ENCODE measurements around the gene RBKS. TPM values are rescaled to one million over a fixed set of nuclear protein-coding genes. Genes with fewer than 3 reads are reported as not detected.

Gene RBKS
- total and polyA plus RNA-seq, 2 of the 13 experiments (the other 11 are each of a cell fraction or from before 2014, with no cell fraction given), result 7.7 to 8.3 TPM

GRCh38 chr2:27752551-27753237 is 137.5 kb downstream of the RBKS start (continued):
- TF ChIP-seq ZNF558 (CRISPR knock-in tag; IDR thresholded peaks at IDR 0.05; ENCODE audit: borderline replicate concordance), result no peak
- TF ChIP-seq ZFP82 (CRISPR knock-in tag; IDR thresholded peaks at IDR 0.05; ENCODE audit: borderline replicate concordance), result 0 out of 2 replicates have a peak, but pooled peaks have one; percentile 50
- no peak for TF ChIP-seq NBN (conservative IDR thresholded peaks at IDR 0.05)
- TF ChIP-seq KDM3A (CRISPR knock-in tag; IDR thresholded peaks at IDR 0.05; ENCODE audit: low read depth), result no peak; the same call in 1 of the 2 replicates
- no peak for TF ChIP-seq ZNF781 (CRISPR knock-in tag; IDR thresholded peaks at IDR 0.05; ENCODE audit: borderline replicate concordance, not compliant biosample characterization)
- TF ChIP-seq, protein P1, sequence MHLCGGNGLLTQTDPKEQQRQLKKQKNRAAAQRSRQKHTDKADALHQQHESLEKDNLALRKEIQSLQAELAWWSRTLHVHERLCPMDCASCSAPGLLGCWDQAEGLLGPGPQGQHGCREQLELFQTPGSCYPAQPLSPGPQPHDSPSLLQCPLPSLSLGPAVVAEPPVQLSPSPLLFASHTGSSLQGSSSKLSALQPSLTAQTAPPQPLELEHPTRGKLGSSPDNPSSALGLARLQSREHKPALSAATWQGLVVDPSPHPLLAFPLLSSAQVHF (CRISPR knock-in tag; IDR thresholded peaks at IDR 0.05), result no peak
- TF ChIP-seq ISL2 (CRISPR knock-in tag; IDR thresholded peaks at IDR 0.05), result peak; percentile 27; the same call in 1 of the 2 replicates
- TF ChIP-seq, protein P2, sequence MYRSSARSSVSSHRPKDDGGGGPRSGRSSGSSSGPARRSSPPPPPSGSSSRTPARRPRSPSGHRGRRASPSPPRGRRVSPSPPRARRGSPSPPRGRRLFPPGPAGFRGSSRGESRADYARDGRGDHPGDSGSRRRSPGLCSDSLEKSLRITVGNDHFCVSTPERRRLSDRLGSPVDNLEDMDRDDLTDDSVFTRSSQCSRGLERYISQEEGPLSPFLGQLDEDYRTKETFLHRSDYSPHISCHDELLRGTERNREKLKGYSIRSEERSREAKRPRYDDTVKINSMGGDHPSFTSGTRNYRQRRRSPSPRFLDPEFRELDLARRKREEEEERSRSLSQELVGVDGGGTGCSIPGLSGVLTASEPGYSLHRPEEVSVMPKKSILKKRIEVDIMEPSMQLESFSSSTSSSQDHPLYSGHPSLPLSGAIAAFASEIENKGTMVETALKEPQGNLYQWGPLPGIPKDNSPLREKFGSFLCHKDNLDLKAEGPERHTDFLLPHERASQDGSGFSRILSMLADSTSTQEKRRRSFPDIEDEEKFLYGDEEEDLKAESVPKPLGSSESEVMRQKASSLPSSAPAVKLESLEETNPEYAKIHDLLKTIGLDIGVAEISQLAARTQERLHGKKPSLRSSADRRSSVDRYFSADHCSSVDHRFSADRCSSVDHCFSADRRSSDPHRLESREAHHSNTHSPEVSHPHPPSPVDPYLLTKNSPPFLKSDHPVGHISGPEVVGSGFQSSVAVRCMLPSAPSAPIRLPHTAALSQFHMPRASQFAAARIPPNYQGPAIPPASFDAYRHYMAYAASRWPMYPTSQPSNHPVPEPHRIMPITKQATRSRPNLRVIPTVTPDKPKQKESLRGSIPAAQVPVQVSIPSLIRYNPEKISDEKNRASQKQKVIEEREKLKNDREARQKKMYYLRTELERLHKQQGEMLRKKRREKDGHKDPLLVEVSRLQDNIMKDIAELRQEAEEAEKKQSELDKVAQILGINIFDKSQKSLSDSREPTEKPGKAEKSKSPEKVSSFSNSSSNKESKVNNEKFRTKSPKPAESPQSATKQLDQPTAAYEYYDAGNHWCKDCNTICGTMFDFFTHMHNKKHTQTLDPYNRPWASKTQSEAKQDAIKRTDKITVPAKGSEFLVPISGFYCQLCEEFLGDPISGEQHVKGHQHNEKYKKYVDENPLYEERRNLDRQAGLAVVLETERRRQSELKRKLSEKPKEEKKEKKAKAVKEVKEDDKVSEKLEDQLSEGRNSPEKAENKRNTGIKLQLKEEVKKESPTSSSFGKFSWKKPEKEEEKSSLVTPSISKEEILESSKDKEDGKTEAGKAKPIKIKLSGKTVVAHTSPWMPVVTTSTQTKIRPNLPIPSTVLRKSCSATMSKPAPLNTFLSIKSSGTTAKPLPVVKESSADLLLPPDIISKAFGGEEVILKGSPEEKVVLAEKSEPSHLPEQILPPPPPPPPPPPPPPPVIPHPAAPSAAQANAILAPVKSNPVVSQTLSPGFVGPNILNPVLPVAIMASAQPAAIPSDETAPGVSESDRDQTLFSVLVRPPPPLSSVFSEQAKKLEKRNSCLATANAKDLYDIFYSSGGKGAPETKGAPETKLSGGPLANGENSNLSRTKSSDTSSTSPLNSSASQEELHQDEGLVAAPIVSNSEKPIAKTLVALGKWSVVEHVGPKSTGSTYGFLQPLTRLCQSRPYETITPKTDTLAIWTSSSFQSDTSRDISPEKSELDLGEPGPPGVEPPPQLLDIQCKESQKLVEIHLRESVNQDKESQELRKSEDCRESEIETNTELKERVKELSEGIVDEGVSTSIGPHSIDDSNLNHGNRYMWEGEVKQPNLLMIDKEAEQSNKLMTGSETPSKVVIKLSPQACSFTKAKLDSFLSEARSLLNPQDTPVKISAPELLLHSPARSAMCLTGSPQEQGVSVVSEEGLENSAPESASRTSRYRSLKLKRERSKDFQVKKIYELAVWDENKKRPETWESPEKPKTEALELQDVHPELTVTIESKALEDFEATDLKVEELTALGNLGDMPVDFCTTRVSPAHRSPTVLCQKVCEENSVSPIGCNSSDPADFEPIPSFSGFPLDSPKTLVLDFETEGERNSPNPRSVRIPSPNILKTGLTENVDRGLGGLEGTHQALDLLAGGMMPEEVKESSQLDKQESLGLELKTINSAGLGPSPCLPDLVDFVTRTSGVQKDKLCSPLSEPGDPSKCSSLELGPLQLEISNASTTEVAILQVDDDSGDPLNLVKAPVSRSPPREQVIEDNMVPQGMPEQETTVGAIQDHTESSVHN (CRISPR knock-in tag; IDR thresholded peaks at IDR 0.05), result no peak
- TF ChIP-seq, protein P3, sequence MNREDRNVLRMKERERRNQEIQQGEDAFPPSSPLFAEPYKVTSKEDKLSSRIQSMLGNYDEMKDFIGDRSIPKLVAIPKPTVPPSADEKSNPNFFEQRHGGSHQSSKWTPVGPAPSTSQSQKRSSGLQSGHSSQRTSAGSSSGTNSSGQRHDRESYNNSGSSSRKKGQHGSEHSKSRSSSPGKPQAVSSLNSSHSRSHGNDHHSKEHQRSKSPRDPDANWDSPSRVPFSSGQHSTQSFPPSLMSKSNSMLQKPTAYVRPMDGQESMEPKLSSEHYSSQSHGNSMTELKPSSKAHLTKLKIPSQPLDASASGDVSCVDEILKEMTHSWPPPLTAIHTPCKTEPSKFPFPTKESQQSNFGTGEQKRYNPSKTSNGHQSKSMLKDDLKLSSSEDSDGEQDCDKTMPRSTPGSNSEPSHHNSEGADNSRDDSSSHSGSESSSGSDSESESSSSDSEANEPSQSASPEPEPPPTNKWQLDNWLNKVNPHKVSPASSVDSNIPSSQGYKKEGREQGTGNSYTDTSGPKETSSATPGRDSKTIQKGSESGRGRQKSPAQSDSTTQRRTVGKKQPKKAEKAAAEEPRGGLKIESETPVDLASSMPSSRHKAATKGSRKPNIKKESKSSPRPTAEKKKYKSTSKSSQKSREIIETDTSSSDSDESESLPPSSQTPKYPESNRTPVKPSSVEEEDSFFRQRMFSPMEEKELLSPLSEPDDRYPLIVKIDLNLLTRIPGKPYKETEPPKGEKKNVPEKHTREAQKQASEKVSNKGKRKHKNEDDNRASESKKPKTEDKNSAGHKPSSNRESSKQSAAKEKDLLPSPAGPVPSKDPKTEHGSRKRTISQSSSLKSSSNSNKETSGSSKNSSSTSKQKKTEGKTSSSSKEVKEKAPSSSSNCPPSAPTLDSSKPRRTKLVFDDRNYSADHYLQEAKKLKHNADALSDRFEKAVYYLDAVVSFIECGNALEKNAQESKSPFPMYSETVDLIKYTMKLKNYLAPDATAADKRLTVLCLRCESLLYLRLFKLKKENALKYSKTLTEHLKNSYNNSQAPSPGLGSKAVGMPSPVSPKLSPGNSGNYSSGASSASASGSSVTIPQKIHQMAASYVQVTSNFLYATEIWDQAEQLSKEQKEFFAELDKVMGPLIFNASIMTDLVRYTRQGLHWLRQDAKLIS (CRISPR knock-in tag; IDR thresholded peaks at IDR 0.05), result no peak
- no peak for TF ChIP-seq ZNF30 (CRISPR knock-in tag; IDR thresholded peaks at IDR 0.05)
- 0 out of 2 replicates have a peak, but pooled peaks have one; percentile 16 for TF ChIP-seq MTF1 (CRISPR knock-in tag; IDR thresholded peaks at IDR 0.05)
- TF ChIP-seq ZNF703 (CRISPR knock-in tag; IDR thresholded peaks at IDR 0.05; ENCODE audit: borderline replicate concordance), result no peak
- no peak for TF ChIP-seq ZIK1 (CRISPR knock-in tag; IDR thresholded peaks at IDR 0.05; ENCODE audit: borderline replicate concordance, low read depth)
- no peak for TF ChIP-seq PLSCR1 (CRISPR knock-in tag; IDR thresholded peaks at IDR 0.05; ENCODE audit: borderline replicate concordance)
- TF ChIP-seq HNRNPL (IDR thresholded peaks at IDR 0.05; ENCODE audit: low read depth, low read length), result no peak

All from HepG2 (cell line).